Activated CD4-positive, alpha-beta T cell treated with anti-CD3 and anti-CD28 coated beads for 4 hours (primary cell): ENCODE results near the gene SHMT1.
"Not testable (repeated sequence)": the region's sequence is repeated elsewhere in the genome, so short reads cannot be mapped to it uniquely, and the experiment has no call there.

Experiments used
- DNase-seq, 2 donors: peaks; one replicate each; pipeline ENCODE4 v3.0.0-alpha.2; 2020

The SHMT1 gene

DNA sequence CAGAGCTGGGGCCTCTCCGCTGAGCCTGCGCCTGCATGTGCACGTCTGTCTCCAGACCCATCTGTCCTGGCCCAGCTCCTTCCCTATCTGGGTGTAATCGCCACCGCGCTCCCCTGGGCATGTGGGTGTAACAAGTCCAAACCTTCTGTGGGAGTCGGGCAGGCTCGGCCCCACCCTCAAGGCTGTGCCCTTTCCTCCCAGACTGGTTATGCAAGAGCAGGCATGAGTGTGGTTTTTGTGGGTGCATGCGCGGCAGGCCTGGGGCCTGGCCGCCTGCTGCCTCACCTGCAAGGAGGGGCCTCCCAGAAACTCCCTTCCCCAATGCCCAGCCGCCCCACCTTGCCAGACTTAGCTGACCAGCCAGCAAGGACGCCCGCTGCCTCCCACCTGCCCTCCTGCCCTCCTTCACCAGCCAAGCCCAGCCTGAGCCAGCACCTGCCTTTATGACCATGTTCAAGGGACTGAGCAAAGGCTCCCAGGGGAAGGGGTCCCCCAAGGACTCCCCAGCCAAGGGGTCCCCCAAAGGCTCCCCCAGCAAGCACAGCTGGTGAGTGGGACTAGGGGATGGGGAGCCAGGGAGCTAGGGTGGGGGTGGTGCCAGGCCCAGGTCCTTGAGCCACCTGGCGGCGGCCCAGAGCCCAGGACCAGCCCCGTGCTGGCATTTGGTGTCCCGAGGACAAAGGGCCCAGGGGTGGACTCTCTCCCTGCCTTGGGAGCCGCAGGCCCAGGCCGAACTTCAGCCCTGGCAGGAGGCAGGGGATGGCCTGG, 14.3 kb upstream of the SHMT1 start, which contains the start of gene EVPLL:
Gene EVPLL, plus strand, starts transcription at position 342 of the 768 bp plus-strand sequence. CDS start 3,160 bp downstream, outside the sequence.
- no peak for DNase-seq

DNA sequence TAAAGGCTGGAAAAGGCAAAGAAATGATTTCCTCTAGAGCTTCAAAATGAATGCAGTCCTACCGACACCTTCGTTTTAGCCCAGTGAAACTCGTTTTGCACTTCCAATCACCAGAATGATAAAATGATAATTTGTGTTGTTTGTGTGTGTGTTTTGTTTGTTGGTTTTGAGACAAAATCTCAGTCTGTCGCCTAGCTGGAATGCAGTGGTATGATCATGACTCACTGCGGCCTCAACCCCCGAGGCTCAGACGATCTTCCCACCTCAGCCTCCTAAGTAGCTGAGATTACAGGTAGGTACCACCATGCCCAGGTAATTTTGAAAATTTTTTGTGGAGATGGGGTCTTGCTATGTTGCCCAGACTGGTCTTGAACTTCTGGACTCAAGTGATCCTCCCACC, 10.9 kb upstream of the SHMT1 start:
- DNase-seq, result no peak

GRCh38 chr17:18373181-18373580, 9.8 kb upstream of the SHMT1 start:
- not testable (repeated sequence) for DNase-seq

DNA sequence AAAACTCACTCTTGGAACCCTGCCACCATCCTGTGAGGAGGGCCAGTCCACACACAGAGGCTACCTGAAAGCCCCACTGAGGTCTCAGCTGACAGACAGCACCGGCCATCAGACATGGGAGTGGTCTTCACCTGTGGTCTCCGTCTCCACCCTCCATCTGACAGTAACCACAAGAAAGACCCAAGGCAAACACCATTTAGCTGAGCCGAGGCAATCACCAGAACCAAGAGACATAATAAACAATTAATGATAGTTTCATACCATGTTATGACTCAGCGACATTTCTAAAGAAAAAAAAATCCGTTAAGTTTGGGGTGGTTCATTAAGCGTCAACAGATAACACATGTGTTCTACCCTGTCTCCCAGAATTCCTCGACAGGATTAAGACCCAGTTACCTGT, 8.1 kb upstream of the SHMT1 start:
- DNase-seq, result no peak

DNA sequence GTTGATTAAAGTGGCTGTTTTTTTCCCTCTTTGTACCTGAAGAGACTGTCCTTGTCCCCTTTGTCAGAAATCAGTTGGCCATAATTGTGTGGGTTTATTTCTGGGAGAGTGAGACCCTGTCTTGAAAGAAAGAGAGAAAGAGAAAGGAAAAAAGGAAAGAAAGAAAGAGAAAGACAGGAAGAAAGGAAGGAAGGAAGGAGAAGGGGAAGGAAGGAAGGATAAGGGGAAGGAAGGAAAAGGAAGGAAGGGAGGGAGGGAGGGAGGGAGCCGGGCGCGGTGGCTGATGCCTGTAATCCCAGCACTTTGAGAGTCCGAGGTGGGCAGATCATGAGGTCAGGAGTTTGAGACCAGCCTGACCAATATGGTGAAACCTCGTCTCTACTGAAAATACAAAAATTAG, 7.4 kb upstream of the SHMT1 start:
- DNase-seq, result no peak

GRCh38 chr17:18368946-18369345, 5.6 kb upstream of the SHMT1 start:
- DNase-seq, result no peak

- DNase-seq, result no peak
These were observed 816 bp upstream of the SHMT1 start for GRCh38 chr17:18364166-18364565.

DNA sequence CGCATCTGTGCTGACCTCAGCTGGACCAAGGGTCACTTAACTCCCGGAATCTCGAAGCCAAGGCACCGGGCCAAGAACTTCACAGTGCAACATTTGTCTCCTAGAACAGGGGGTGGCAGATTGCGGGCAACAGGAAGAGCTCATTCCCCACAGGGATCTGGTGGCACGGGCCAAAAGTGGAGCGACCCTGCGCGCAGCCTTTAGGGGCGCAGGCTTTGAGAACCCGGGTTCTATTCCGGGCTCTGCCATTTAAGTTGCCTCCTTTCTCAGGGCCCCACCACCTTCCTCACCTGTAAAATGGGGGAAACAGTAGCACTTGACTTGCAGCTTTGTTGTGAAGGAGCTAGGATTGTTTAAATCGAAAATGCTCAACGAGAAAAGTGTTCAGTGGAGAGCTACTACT, 651 bp downstream of the SHMT1 start:
- no peak for DNase-seq

DNA sequence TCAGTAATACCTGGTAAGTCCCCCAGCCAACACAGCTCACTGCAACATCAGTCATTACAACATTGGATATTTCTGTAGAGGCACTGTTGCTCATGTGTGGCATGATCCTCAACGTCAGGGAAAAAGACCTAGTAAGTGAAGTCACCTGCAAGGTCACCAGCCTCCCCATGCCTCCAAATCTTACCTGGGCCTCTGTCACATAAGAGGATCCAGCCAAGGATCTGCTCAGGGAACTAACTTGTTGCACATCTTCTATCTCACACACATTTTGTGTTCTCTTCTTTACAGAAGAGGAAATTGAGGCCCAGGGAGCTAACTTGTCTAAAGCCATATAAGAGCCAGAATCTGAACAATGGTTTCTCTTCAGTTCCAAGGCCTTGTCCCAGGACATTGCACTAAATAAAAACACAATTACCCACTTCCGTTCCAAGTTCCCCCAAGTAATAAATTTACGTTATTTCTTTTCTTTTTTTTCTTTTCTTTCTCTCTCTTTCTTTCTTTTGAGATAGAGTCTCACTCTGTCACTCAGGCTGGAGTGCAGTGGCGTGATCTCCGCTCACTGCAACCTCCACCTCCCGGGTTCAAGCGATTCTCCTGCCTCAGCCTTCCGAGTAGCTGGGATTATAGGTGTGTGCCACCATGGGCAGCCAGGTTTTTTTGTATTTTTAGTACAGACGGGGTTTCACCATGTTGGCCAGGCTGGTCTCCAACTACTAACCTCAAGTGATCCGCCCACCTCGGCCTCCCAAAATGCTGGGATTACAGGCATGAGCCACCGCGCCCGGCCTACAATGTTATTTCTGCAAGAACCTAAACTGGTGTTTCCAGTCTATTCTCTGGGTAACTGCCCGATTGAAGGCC, 1.3 kb downstream of the SHMT1 start:
- DNase-seq, result no peak

DNA sequence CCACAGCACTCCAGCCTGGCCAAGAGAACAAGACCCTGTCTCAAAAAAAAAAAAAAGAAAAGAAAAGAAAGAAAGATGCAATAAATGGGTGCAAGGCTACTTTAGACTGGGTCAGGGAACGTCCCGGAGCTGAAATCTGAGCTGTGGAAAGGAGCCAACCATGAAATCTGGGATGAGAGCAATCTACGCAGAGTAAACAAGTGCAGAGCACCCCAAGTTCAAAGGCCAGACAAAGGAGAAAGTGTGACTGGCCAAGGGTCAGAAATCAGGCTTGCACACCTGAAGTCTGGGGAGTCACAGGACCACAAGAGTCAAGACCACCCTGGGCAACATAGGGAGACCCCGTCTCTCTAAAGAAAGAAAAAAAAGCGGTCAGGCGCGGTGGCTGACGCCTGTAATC, 2.8 kb downstream of the SHMT1 start:
- no peak for DNase-seq

GRCh38 chr17:18356624-18357023, 6.7 kb downstream of the SHMT1 start:
- no peak for DNase-seq

DNA sequence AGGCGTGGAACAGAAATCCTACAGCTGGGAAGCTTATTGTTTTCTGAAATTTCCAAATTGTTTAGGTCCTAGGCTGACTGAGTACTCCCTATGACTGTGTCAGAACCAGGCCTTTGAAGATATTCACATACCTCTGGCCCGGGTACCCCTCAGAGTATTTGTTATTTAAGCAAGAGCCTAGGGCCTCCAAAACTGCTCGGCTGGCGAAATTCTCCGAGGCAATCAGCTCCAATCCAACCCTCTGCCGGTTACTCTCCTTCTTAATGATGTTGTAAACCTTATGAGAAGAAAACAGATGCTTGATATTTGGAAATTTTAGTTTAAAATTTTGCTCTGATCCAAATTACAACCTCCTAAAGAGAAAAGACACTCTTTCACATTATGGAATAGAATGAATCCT, 9.8 kb downstream of the SHMT1 start:
- DNase-seq, result no peak

DNA sequence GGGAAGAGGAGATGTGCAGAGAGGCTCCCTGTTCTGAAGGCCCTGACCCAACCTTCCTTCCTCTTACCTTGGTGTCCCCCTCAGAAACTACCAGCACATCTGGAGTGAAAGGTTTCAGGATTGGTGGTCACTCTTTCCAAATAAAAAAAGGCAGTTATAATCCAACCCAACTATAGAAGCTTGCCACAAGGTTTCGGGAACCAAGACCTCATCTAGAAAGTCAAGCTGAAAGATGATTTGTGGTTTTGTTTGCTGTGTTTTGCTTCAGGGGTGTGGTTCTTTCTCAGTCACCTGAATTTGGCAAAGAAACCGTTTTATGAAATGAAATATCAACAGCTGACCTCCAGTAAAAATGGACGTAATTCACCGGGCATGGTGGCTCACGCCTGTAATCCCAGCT, 19.3 kb downstream of the SHMT1 start:
- no peak for DNase-seq

- DNase-seq, result no peak
These were observed 23.4 kb downstream of the SHMT1 start for GRCh38 chr17:18339933-18340332.

DNA sequence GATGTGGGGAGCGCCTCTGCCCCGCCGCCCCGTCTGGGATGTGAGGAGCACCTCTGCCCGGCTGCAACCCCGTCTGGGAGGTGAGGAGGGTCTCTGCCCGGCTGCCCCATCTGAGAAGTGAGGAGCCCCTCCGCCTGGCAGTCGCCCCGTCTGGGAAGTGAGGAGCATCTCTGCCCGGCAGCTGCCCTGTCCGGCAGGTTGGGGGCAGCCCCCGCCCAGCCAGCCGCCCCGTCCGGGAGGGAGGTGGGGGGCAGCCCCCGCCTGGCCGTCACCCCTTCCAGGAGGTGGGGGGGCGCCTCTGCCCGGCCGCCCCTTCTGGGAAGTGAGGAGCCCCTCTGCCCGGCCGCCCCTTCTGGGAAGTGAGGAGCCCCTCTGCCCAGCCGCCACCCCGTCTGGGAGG, 25.2 kb downstream of the SHMT1 start:
- DNase-seq, result not testable (repeated sequence)

GRCh38 chr17:18332909-18333489, 30.4 kb downstream of the SHMT1 start:
- no peak for DNase-seq

DNA sequence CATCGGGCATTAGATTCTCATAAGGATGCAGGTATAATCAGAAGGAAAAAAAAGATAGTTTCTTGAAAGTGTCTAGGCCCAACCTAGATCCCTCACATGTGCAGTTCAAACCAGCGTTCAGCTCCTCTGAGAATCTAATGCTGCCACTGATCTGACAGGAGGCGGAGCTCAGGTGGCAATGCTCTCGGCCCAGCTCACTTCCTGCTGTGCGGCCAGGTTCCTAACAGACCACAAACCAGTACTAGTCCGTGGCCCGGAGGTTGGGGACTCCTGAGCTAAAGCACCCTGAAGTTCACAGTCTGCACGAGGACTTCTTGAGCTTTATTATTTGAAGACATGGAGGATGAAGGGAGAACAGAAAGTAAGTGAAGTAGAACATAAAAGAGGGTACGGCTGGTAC, 31.5 kb downstream of the SHMT1 start:
- DNase-seq, result no peak

- no peak for DNase-seq
These were observed 34.6 kb downstream of the SHMT1 start for GRCh38 chr17:18328643-18329204.

DNA sequence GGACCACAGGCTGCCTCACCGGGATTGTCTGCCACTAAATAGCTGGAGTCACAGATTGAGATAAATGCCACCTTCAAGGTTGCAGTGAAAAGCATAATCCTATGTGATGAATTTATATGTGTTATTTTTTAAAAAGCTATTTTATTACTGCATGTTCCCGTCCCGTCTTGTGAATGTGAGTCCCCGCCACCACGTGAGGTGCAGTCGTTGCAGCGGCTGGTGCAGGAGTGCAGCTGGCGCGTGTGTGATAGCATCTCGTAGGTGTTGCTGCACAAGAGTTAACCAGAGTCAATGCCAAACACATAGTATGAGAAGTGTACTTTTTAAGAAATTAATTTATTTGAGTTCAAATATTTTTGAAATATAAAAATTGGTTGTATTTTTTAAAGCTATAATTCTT, 35.8 kb downstream of the SHMT1 start:
- DNase-seq, result no peak

- DNase-seq, result no peak
These were observed 36.3 kb downstream of the SHMT1 start for GRCh38 chr17:18327093-18327492.

- no peak for DNase-seq
These were observed 36.8 kb downstream of the SHMT1 start for GRCh38 chr17:18326572-18326971.

- no peak for DNase-seq
These were observed 37.3 kb downstream of the SHMT1 start for GRCh38 chr17:18326039-18326438.
